GM12801 (cell line): Measurements from ENCODE around the gene IQSEC1.

Experiments
- CTCF ChIP-seq: IDR thresholded peaks from one replicate; pipeline ENCODE4 v1.5.1; 2011; ENCODE audit warnings: control low read depth; ENCODE audit not compliant: insufficient read length; ENCODE audit errors: extremely low read depth

IQSEC1 gene

GRCh38 chr3:13111173-13111872 is 38.1 kb upstream of the IQSEC1 start:
- TF ChIP-seq CTCF = no peak

- no peak for TF ChIP-seq CTCF
Measured at GRCh38 chr3:13110678-13111116, 37.5 kb upstream of the IQSEC1 start.

GRCh38 chr3:13109516-13109915 is 36.3 kb upstream of the IQSEC1 start:
- no peak for TF ChIP-seq CTCF

- no peak for TF ChIP-seq CTCF
Measured at GRCh38 chr3:13108861-13109260, 35.6 kb upstream of the IQSEC1 start.

GRCh38 chr3:13107661-13108060 is 34.4 kb upstream of the IQSEC1 start:
- no peak for TF ChIP-seq CTCF

- TF ChIP-seq CTCF = no peak
Measured at GRCh38 chr3:13106308-13107001, 33.2 kb upstream of the IQSEC1 start.

- TF ChIP-seq CTCF = no peak
Measured at GRCh38 chr3:13105896-13106250, 32.6 kb upstream of the IQSEC1 start.
